Mesothelial cell of epicardium (in vitro differentiated cells): ENCODE data around the gene ENTPD1. TPM values are rescaled to one million over a fixed set of nuclear protein-coding genes. Genes with fewer than 3 reads are reported as not detected.

ENCODE experiments used
- DNase-seq, 2 experiments: peaks; one replicate each; pipeline ENCODE4 v3.0.0; 2021; ENCODE audit warnings: low spot score in 2 of 2; ENCODE audit not compliant: unreplicated experiment in 2 of 2
- H3K27ac Mint-ChIP-seq: 2 replicates; pipeline ENCODE4 v1.8.0; 2021; ENCODE audit warnings: mixed read lengths
- H3K27me3 Mint-ChIP-seq: 2 replicates; pipeline ENCODE4 v1.8.0; 2021; ENCODE audit warnings: low read depth, mixed read lengths
- H3K36me3 Mint-ChIP-seq: 2 replicates; pipeline ENCODE4 v1.8.0; 2021; ENCODE audit warnings: mixed read lengths
- H3K4me1 Mint-ChIP-seq: 2 replicates; pipeline ENCODE4 v1.8.0; 2021; ENCODE audit warnings: mixed read lengths
- H3K4me3 Mint-ChIP-seq: 2 replicates; pipeline ENCODE4 v1.8.0; 2021; ENCODE audit warnings: mild to moderate bottlenecking, moderate library complexity, mixed read lengths
- H3K9me3 Mint-ChIP-seq: 2 replicates; pipeline ENCODE4 v1.8.0; 2021; ENCODE audit warnings: mixed read lengths
- total RNA-seq: library from RNA; stranded (reverse); gene quantifications from 3 replicates; pipeline ENCODE4 v1.2.1, GENCODE V29; 2021
- TF ChIP-seq, protein P1 (sequence below): fragments of 200-600 bp; sonication (generic); IDR thresholded peaks from one replicate; pipeline ENCODE4 v1.5.0; 2021; ENCODE audit warnings: antibody characterized with exemption; ENCODE audit not compliant: unreplicated experiment

The ENTPD1 gene, protein sequence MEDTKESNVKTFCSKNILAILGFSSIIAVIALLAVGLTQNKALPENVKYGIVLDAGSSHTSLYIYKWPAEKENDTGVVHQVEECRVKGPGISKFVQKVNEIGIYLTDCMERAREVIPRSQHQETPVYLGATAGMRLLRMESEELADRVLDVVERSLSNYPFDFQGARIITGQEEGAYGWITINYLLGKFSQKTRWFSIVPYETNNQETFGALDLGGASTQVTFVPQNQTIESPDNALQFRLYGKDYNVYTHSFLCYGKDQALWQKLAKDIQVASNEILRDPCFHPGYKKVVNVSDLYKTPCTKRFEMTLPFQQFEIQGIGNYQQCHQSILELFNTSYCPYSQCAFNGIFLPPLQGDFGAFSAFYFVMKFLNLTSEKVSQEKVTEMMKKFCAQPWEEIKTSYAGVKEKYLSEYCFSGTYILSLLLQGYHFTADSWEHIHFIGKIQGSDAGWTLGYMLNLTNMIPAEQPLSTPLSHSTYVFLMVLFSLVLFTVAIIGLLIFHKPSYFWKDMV
- 1.1 to 1.5 TPM (median 1.2 TPM) in 3 replicates for total RNA-seq

DNA sequence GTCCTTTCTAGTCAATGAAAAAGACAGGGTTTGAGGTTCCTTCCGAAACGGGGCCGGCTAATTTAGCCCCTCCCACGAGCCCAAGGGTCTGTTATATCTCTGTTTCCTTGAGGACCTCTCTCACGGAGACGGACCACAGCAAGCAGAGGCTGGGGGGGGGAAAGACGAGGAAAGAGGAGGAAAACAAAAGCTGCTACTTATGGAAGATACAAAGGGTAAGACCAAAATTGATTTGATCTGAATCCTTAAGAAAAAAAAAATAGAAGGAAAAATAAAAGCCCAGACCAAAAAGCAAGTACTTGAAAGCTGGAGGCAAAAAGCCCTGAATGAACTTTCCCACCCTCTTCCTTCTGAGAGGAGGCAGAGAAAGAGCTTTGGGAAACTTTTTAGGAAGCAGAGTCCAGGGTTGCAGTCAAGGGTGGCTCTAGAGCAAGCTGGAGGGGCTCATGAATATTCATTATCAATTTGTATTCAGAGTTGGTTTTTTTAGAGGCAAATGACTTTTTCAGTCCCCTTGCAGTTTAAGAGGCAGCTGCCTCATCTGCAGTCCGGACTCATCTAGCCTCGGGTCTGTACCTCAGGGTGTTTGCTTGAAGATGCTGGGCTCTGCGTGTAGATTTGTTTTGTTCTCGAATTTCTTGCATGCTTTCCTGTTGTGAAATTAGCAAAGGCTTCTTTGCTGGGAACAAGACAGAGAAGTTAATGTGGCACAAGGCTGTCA is at the start of gene ENTPD1:
Gene ENTPD1 (plus strand): TSS at position 123 of the 721 bp plus-strand sequence. CDS start 77 bp downstream, at position 200.
- TF ChIP-seq, protein P1, sequence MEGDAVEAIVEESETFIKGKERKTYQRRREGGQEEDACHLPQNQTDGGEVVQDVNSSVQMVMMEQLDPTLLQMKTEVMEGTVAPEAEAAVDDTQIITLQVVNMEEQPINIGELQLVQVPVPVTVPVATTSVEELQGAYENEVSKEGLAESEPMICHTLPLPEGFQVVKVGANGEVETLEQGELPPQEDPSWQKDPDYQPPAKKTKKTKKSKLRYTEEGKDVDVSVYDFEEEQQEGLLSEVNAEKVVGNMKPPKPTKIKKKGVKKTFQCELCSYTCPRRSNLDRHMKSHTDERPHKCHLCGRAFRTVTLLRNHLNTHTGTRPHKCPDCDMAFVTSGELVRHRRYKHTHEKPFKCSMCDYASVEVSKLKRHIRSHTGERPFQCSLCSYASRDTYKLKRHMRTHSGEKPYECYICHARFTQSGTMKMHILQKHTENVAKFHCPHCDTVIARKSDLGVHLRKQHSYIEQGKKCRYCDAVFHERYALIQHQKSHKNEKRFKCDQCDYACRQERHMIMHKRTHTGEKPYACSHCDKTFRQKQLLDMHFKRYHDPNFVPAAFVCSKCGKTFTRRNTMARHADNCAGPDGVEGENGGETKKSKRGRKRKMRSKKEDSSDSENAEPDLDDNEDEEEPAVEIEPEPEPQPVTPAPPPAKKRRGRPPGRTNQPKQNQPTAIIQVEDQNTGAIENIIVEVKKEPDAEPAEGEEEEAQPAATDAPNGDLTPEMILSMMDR = no peak
- no peak for DNase-seq
- peak within 1 kb of the TSS; percentile 51 for H3K4me3 Mint-ChIP-seq

DNA sequence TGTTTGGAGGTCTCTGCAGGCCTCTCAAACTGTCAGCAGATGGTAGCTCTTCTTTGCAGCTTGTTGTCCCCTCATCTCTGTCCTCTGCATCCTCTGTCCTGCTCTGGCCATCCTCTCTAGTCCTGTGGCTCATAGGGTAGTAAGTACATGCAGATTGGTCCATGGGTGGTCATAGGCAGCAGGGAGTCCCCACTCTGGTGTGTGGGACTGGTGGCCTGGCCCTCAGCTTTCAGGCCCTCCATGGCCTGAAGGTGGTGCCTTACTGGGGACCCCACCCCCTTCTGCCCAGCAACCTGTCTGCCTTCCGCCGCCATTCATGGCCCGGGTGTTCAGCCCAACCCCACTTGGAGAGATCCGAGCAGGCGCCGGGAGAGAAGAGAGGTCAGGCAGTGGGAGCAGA is 49.4 kb upstream of the ENTPD1 start:
- TF ChIP-seq, protein P1 = no peak
- H3K9me3 Mint-ChIP-seq = peaks cover 10% of the 10 kb centered on the region
- H3K27me3 Mint-ChIP-seq = no peaks in the 10 kb centered on the region
- H3K4me3 Mint-ChIP-seq = no peak overlapping the region
- H3K4me1 Mint-ChIP-seq = no peaks in the 10 kb centered on the region
- no peaks in the 10 kb centered on the region for H3K36me3 Mint-ChIP-seq
- H3K27ac Mint-ChIP-seq = no peak overlapping the region
- DNase-seq = no peak

More for the DNA sequence above, at the start of gene ENTPD1:
- Mint-ChIP-seq H3K27me3 (peaks cover 30% of the 10 kb centered on the region), H3K9me3 (no peaks in the 10 kb centered on the region), H3K27ac (no peak within 1 kb of the TSS), H3K36me3 (no peaks in the 10 kb centered on the region), H3K4me1 (peaks cover 14% of the 10 kb centered on the region)

DNA sequence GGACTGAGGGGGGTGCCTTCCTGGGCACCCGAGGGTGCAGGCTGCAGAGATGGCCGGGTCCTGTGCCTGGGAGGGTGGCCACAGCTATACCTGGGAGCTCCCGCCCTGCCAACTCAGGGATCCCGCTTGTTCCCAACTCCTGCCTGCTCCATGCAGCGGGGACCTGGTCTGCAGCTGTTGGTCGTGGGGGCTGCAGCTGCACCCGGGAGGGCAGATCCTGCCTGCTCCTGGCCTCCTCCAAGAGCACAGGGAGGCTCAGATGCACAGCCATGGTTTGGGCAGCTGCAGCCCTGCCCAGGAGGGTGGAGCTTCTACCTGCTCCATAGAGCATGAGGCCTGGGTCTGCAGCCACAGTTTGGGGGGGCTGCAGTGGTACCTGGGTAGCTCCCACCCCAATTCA is 49.0 kb upstream of the ENTPD1 start:
- TF ChIP-seq, protein P1 = no peak
- Mint-ChIP-seq H3K27me3 (no peaks in the 10 kb centered on the region), H3K36me3 (no peaks in the 10 kb centered on the region), H3K9me3 (peaks cover 10% of the 10 kb centered on the region), H3K27ac (no peak overlapping the region), H3K4me3 (no peak overlapping the region), H3K4me1 (no peaks in the 10 kb centered on the region)
- DNase-seq = no peak

DNA sequence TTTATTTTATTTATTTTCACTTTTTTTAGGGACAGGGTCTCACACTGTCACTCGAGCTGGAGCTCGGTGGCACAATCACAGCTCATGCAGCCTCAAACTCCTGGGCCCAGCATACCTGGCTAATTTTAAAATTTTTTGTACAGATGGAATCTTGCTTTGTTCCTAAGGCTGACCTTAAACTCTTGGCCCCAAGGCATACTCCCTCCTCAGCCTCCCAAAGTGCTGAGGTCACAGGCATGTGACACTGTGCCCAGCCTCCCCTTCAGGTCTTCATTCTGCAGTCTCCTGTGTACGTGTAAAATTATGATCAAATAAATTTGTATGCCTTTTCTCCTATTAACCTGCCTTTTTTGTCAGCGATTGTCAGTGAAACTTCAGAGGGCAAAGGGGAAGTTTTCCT is 44.5 kb upstream of the ENTPD1 start:
- H3K36me3 Mint-ChIP-seq = no peaks in the 10 kb centered on the region
- no peak for DNase-seq

DNA sequence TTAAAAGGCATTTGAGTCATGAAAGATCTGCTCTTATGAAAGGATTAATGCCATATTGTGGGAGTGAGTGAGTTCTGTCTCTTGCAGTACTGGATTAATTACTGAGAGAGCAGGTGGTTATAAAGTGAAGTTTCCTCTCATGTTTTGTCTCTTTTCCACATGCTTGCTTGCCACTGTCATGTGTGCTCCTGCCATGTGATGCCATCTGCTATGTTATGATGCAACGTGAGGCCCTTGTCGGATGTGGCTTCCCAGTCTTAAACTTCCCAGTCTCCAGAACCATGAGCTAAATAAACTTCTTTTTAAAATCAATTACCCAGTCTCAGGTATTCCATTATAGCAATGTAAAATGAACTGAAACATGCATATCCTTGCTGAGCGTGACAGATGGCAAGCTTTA is 39.5 kb upstream of the ENTPD1 start:
- no peak overlapping the region for H3K27ac Mint-ChIP-seq
- TF ChIP-seq, protein P1 = no peak
- H3K4me3 Mint-ChIP-seq = no peak overlapping the region
- H3K9me3 Mint-ChIP-seq = no peaks in the 10 kb centered on the region
- no peaks in the 10 kb centered on the region for H3K36me3 Mint-ChIP-seq
- no peak for DNase-seq
- H3K4me1 Mint-ChIP-seq = peaks cover 4% of the 10 kb centered on the region
- H3K27me3 Mint-ChIP-seq = no peaks in the 10 kb centered on the region

More for the DNA sequence above, 44.5 kb upstream of the ENTPD1 start:
- TF ChIP-seq, protein P1 = no peak
- H3K4me1 Mint-ChIP-seq = no peaks in the 10 kb centered on the region
- H3K27me3 Mint-ChIP-seq = no peaks in the 10 kb centered on the region
- peaks cover 2% of the 10 kb centered on the region for H3K9me3 Mint-ChIP-seq
- no peak overlapping the region for H3K27ac Mint-ChIP-seq
- H3K4me3 Mint-ChIP-seq = no peak overlapping the region
